Omental fat pad (tissue), 4 donors: ENCODE data around the gene SORCS3. TPM values are rescaled to one million over a fixed set of nuclear protein-coding genes. Genes with fewer than 3 reads are reported as not detected.
"Not testable (repeated sequence)": the region's sequence is repeated elsewhere in the genome, so short reads cannot be mapped to it uniquely, and the experiment has no call there.

Source experiments
- ATAC-seq: fragments of 150-250 bp; one replicate; pipeline ENCODE4 v1.9.1; 2016; ENCODE audit warnings: mild to moderate bottlenecking, moderate library complexity; ENCODE audit not compliant: low FRiP score
- DNase-seq: peaks from one replicate; pipeline ENCODE4 v3.0.0-alpha.2; 2019; ENCODE audit warnings: low spot score
- total RNA-seq, 4 donors: library from RNA; depleted of rRNA; stranded (reverse); fragments of >200 nt; gene quantifications; one replicate each; pipeline ENCODE4 v1.1.0, GENCODE V29; 2016
- TF ChIP-seq, protein P1 (sequence below), 3 donors: fragments of 450-650 bp; IDR thresholded peaks; one replicate each; pipeline ENCODE4 v1.5.1; 2016 to 2017; ENCODE audit warnings: antibody characterized with exemption in 3 of 3, mild to moderate bottlenecking in 3 of 3, moderate library complexity in 2 of 3

Gene SORCS3
- total RNA-seq, 4 donors from 2014 or later = not detected

DNA sequence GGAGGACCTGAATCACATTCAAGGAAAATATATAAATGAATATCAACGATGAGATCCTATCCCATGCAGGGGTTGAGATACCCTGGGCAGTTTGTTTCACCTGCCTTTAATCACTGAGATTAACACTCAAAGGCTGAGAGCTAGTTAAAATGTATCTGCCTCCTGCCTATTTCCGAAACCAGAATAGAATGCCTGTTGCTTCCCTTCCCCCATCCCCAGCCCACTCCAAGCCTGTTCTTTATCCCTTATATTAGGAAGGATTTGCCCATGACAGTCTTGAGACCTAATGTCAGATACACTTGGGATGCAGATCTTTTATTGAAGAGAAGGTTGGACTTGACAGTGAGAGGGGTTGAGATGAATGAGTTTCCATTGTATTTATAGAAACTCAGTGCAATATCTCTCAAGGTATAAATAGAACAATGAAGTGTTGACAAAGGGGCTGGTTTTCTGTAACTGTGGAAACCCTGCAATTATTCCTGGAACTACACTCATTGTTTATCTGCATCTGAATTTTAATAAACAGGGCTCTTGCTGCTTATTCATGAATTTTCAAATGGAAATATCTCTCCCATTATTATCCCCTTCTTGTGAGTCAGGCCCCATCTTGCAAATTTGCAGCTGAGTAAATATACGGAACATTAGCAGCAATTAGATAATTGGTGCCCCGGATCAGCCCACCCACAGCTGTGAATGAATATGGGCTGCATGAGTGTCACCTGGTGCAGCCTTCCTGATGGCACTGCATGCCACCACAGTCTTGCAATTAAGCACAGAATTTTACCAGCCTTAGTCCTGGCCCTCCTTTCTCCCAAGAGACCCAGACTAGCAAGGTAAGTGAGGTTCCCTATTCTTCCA, 66.7 kb downstream of the SORCS3 start:
- TF ChIP-seq, protein P1, sequence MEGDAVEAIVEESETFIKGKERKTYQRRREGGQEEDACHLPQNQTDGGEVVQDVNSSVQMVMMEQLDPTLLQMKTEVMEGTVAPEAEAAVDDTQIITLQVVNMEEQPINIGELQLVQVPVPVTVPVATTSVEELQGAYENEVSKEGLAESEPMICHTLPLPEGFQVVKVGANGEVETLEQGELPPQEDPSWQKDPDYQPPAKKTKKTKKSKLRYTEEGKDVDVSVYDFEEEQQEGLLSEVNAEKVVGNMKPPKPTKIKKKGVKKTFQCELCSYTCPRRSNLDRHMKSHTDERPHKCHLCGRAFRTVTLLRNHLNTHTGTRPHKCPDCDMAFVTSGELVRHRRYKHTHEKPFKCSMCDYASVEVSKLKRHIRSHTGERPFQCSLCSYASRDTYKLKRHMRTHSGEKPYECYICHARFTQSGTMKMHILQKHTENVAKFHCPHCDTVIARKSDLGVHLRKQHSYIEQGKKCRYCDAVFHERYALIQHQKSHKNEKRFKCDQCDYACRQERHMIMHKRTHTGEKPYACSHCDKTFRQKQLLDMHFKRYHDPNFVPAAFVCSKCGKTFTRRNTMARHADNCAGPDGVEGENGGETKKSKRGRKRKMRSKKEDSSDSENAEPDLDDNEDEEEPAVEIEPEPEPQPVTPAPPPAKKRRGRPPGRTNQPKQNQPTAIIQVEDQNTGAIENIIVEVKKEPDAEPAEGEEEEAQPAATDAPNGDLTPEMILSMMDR (IDR thresholded peaks at IDR 0.05) = no peak

DNA sequence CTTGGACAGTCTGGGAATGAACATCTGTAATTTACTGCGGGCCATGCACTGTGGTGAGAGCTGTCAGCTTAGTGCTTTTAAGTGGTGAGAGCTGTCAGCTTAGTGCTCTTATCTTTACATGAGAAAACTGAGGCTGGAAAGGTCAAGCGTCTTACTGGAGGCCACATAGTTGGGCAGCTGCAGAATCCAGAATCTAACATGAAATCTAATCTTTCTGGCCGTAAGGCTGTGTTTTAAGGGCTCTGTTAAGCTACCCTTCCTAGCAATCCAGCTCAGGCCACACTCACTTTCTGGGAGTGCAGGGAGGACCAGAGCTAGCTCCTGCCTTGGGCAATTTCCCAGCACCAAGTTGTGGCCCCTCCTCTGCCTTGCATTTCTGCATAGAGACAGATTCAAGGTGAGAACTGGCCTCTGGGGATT, 70.2 kb downstream of the SORCS3 start:
- DNase-seq (no peak), ATAC-seq (no peak)
- TF ChIP-seq, protein P1 (IDR thresholded peaks at IDR 0.05) = no peak

More for the DNA sequence above, 66.7 kb downstream of the SORCS3 start:
- DNase-seq (no peak), ATAC-seq (no peak)

DNA sequence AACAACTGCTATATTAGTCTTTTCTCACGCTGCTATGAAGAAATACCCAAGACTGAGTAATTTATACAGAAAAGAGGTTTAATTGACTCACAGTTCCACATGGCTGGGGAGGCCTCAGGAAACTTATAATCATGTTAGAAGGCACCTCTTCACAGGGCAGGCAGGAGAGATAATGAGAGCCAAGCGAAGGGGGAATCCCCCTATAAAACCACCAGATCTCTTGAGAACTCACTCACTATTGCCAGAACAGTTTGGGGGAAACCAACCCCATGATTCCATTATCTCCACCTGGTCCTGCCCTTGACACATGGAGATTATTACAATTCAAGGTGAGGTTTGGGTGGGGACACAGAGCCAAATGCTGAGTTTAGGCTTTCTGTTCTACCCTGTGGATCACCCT, 89.5 kb downstream of the SORCS3 start:
- not testable (repeated sequence) for DNase-seq, ATAC-seq

DNA sequence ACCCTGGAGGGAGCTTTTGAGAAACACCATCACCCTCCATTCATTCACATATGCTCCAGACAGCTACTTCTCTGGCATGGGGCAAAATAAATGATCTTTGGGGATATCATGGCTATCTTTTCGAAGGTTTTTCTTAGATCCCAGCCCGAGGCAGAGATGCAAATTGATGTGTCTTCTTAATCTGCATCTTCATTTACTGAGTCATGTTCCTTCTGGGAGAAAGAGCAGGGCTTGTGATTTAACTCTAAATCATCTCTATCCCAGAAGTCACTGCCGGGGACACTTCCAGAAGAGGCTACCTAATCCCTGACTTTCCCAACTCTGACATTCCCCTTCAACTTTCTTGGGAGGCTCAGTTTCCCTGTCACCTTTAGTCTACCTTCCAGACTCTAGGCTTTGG, 90.1 kb downstream of the SORCS3 start:
- DNase-seq = no peak
- ATAC-seq = no peak
- TF ChIP-seq, protein P1 (IDR thresholded peaks at IDR 0.05) = no peak

DNA sequence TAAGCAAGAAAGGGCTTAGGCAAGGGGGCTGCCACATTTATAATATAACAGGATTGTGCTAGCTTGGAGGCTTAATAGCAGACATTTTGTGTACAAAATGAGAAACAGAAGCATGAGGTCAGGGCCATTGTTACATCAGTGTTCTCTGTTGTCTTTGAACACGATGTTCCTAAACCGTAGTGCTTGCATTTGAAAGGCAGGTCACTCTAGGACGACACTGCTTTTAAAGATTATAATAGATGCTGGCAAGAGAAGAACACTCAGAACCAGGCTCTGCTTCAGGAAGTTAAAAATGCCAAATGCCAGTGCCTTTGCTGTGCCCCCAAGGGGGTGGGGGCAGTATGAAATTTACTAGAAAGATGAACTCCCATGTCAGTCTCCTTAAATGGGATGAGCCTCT, 91.1 kb downstream of the SORCS3 start:
- DNase-seq = no peak
- ATAC-seq = no peak
- TF ChIP-seq, protein P1 (IDR thresholded peaks at IDR 0.05) = no peak

DNA sequence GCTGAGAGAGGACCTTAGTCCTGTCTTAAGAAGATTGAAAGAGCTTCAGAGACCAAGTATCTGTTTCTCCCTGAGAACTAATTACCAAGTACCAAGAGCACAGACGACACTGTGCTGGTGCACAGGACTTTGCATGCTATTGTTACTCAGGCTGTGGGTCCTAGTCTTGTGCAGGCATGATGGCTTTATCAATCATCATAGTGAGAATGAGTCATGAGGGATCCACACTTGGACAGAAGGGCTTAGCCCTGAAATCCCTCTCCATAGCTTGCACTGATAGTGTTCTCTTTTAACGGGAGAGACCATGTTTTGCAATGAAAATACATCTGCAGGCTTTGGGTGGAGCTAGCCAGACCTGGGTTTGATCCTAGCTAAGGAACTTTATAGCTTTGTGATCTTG, 93.3 kb downstream of the SORCS3 start:
- ATAC-seq (no peak), DNase-seq (no peak)
- TF ChIP-seq, protein P1 (IDR thresholded peaks at IDR 0.05) = no peak

DNA sequence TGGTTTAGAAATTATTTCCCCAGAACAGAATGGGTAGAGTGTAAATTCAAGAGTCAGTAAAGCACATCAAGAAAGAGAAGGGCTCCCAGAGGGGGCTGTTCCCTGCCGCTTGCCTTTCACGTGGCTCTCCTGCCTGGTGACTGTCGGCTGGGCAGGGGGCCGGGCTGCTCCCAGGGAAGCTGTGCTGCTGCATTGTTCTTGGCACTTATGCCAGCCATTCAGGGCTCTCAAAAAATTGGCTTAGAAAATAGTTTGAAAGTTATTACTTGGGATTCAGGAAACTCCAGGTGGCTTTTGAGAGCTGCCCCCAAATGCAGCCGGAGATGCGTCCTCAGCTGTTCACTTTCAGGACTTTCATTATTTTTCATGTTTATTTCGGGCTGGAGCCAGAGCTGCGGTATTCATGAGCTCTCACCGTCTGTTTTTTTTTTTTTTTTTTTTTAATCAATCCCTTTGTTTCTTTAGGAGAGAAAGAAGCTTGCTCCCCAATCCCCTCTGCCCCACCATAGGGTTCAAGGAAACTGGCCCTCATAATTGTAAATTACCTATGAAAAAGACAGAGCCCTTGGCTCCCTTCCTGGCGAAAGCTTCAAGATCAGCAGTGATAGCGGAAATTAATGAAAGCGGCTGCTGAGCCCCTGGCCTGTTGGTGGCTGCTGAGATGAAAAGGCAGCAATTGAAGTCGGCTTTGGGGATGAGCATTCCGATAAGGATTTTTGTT, 94.1 kb downstream of the SORCS3 start:
- TF ChIP-seq, protein P1 (IDR thresholded peaks at IDR 0.05) = no peak
- ATAC-seq (no peak), DNase-seq (no peak)
